Measurements from ENCODE around the gene ZFAND2A.
"Not testable (repeated sequence)": the region's sequence is repeated elsewhere in the genome, so short reads cannot be mapped to it uniquely, and the experiment has no call there.

The ZFAND2A gene

DNA sequence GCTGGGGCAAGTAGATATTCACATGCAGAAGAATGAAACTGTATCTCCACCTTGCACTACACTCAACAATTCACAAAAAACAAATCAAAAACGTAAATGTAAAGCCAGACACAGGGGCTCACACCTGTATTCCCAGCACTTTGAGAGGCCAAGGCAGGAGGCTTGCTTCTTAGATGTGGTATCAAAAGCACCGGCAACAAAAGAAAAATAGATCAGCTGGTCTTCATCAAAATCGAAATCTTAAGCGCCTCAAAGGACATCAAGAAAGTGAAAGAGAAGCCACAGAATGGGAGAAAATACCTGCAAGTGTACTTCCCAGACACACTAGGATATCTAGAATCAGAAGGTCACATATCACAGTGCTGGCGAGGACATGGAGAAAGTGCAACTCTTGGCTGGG lies 40.8 kb downstream of the ZFAND2A start:
- no peak for DNase-seq
- no peaks in the 10 kb centered on the region for H3K27me3 Mint-ChIP-seq
- no peak overlapping the region for H3K27ac Mint-ChIP-seq
- no peak overlapping the region for H3K4me3 Mint-ChIP-seq
- H3K9me3 Mint-ChIP-seq: peaks cover 4% of the 10 kb centered on the region
- CTCF ChIA-PET: interaction anchor here (1.8 kb wide), 1 partner anchor 57 kb away, joined by 6 read pairs; no protein-coding TSS in a partner anchor
- peaks cover 14% of the 10 kb centered on the region for H3K4me1 Mint-ChIP-seq
- no peaks in the 10 kb centered on the region for H3K36me3 Mint-ChIP-seq

DNA sequence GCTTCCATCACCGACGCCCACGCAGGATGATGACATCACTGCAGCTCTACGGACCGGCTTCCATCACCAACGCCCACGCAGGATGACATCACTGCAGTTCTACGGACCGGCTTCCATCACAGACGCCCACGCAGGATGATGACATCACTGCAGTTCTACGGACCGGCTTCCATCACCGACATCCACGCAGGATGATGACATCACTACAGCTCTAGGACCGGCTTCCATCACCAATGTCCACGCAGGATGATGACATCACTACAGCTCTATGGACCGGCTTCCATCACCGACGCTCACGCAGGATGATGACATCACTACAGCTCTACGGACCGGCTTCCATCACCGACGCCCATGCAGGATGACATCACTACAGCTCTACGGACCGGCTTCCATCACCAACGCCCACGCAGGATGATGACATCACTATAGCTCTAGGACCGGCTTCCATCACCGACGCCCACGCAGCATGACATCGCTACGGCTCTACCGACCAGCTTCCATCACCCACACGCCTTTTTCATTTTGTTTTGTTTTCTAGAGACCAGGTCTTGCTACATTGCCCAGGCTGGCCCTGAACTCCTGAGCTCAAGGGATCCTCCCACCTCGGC lies 42.6 kb downstream of the ZFAND2A start:
- no peak for DNase-seq
- no peak overlapping the region for H3K4me3 Mint-ChIP-seq
- peaks cover 14% of the 10 kb centered on the region for H3K4me1 Mint-ChIP-seq
- no peaks in the 10 kb centered on the region for H3K27me3 Mint-ChIP-seq
- H3K36me3 Mint-ChIP-seq: no peaks in the 10 kb centered on the region
- H3K9me3 Mint-ChIP-seq: peaks cover 4% of the 10 kb centered on the region
- CTCF ChIA-PET: no interaction called here
- no peak overlapping the region for H3K27ac Mint-ChIP-seq

DNA sequence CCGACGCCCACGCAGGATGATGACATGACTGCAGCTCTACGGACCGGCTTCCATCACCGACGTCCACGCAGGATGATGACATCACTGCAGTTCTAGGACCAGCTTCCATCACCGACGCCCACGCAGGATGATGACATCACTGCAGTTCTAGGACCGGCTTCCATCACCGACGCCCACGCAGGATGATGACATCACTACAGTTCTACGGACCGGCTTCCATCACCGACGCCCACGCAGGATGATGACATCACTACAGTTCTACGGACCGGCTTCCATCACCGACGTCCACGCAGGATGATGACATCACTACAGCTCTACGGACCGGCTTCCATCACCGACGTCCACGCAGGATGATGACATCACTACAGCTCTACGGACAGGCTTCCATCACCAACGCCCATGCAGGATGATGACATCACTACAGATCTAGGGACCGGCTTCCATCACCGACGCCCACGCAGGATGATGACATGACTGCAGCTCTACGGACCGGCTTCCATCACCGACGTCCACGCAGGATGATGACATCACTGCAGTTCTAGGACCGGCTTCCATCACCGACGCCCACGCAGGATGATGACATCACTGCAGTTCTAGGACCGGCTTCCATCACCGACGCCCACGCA lies 43.5 kb downstream of the ZFAND2A start:
- not testable (repeated sequence) for H3K27me3 Mint-ChIP-seq
- H3K4me1 Mint-ChIP-seq: peaks cover 14% of the 10 kb centered on the region

DNA sequence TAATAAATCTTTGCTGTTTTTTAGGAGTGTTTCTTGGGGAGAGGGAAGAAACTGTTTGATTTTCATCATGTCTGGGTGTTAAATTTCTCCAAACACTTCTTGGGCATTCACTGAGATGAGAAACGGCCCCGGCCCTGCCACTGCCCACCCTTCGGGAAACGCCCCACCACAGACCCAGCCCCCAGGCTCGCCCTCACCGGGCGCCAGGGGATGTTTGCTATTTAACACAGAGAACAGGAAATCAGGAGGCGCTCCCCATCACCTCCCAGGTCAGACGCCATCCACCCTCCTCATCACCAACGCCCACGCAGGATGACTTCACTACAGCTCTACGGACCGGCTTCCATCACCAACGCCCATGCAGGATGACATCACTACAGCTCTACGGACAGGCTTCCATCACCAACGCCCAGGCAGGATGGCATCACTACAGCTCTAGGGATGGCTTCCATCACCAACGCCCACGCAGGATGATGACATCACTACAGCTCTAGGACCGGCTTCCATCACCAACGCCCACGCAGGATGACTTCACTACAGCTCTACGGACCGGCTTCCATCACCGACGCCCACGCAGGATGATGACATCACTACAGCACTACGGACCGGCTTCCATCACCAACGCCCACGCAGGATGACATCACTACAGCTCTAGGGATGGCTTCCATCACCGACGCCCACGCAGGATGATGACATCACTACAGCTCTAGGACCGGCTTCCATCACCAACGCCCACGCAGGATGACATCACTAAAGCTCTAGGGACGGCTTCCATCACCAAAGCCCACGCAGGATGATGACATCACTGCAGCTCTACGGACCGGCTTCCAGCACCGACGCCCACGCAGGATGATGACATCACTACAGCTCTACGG lies 44.6 kb downstream of the ZFAND2A start:
- H3K9me3 Mint-ChIP-seq, DNase-seq, H3K36me3 Mint-ChIP-seq, H3K27me3 Mint-ChIP-seq, H3K4me3 Mint-ChIP-seq, H3K27ac Mint-ChIP-seq: not testable (repeated sequence)
- CTCF ChIA-PET: interaction anchor here (1.2 kb wide), 2 partner anchors 28 to 122 kb away, joined by 3 to 4 read pairs; no protein-coding TSS in a partner anchor
- H3K4me1 Mint-ChIP-seq: peaks cover 14% of the 10 kb centered on the region

More for the DNA sequence above, 43.5 kb downstream of the ZFAND2A start:
- H3K27ac Mint-ChIP-seq, CTCF ChIA-PET, H3K9me3 Mint-ChIP-seq, H3K4me3 Mint-ChIP-seq, H3K36me3 Mint-ChIP-seq, DNase-seq: not testable (repeated sequence)

DNA sequence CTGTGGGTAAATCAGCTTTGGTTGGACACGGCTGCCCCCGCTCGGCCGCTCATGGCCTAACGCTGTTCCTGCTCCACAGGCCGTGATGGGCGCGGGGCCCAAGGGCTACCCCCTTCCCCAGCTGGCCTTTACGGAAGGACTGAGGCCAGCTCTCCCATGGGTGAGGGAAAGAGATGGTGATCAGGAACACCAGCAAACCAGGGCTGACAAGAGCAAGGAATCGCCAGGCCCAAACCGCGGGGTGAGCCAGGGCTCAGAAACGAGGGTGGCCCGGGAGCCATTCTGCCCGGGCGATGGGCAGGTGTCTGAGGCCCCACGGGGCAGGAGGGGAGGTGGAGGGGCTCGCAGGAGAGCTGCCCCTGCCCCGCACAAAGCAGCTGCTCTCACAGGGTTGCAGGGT lies 45.5 kb downstream of the ZFAND2A start:
- Mint-ChIP-seq H3K9me3 (peaks cover 4% of the 10 kb centered on the region), H3K36me3 (no peaks in the 10 kb centered on the region), H3K27ac (no peak overlapping the region), H3K4me1 (peaks cover 13% of the 10 kb centered on the region), H3K4me3 (no peak overlapping the region), H3K27me3 (no peaks in the 10 kb centered on the region)
- DNase-seq: no peak
- CTCF ChIA-PET: interaction anchor here (1.2 kb wide), 1 partner anchor 28 kb away, joined by 3 read pairs; no protein-coding TSS in a partner anchor

DNA sequence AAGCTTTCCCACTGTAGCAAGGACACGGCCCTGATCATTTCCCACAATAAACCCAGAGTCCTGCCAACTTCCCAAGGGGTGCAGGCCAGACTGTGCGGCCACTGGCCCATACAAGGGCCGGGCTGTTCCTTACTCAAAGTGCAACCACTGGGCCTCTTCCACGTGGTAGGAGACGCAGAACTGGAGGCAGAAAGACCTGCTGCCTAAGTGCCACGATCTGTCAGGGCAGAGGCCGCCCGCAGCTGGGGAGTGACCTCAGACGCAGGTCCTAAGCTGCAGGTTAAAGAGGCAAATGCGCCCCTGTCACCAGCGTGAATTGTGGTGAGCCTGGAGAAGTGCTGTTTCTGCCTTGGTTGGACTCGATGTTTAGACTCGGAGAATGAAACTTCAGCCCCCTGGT lies 45.9 kb downstream of the ZFAND2A start:
- no peak for DNase-seq
- CTCF ChIA-PET: interaction anchor here (1.2 kb wide), 1 partner anchor 29 kb away, joined by 3 read pairs; no protein-coding TSS in a partner anchor
- Mint-ChIP-seq H3K27ac (no peak overlapping the region), H3K4me1 (peaks cover 9% of the 10 kb centered on the region), H3K36me3 (no peaks in the 10 kb centered on the region), H3K9me3 (peaks cover 4% of the 10 kb centered on the region), H3K27me3 (no peaks in the 10 kb centered on the region), H3K4me3 (no peak overlapping the region)

DNA sequence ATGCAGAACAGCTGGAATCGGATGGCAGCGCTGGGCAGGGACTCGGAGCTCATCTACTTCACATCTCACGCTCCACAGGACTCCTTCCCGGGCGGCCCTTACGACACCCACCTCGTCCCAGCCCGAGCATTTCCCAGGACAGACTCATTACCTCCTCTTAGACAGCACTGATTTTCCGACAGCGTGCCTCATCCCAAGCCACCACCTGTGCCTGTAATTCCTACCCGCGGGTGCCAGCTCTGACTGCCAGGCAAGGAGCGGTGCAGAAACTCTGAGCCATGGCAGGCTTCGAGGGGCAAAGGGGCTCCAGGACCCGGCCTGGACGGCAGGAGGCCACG lies 46.5 kb downstream of the ZFAND2A start:
- peaks cover 4% of the 10 kb centered on the region for H3K9me3 Mint-ChIP-seq
- no peak for DNase-seq
- no peak overlapping the region for H3K4me3 Mint-ChIP-seq
- no peaks in the 10 kb centered on the region for H3K36me3 Mint-ChIP-seq
- H3K27ac Mint-ChIP-seq: no peak overlapping the region
- no peaks in the 10 kb centered on the region for H3K27me3 Mint-ChIP-seq
- CTCF ChIA-PET: no interaction called here
- H3K4me1 Mint-ChIP-seq: peaks cover 5% of the 10 kb centered on the region

DNA sequence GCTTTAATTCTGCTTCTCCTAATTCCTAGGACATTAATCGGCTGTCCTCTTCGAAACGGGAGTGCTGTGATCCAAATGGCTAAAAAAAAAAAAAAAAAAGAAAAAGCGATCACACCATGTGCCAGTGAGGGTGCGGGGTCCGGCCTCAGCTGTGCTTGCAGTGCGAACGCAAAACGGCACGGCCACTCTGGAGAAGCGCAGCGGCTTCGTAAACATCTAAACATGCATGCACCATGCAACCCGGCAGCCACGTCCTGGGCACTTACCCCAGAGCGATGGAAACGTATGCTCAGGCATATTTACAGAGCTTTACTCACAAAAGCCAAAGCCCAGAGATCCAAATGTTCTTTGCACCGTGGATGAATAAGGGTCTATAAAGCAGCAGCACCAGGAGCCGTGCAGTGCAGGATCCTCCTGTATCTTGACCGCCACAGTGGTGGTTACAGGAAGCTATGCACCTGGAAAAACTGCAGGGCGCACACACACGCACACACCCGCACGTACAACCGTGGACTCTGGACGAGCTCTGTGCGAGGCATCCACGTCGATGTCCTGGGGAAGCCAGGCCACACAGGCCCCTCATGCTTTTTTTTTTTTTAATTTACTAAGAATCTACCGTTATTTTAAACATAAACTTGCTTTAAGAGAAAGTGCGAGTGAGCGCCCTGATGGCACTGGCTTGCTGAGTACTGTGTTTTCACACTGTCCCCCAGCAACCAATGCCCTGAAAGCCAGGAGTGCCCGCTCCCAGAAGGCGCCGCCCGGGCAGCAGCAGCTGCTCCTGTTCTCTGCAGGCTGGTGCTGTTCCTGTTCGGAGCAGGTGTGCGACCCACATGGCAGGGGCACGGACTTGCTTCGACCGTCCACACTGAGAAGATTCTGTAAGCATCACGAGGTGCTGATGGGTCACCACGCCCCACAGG lies 47.1 kb downstream of the ZFAND2A start:
- H3K9me3 Mint-ChIP-seq: peaks cover 4% of the 10 kb centered on the region
- no peak for DNase-seq
- CTCF ChIA-PET: interaction anchor here (0.7 to 1.1 kb wide), 2 partner anchors 25 to 119 kb away, joined by 3 read pairs; a partner anchor contains a TSS
- no peaks in the 10 kb centered on the region for H3K4me1 Mint-ChIP-seq
- no peak overlapping the region for H3K27ac Mint-ChIP-seq
- no peaks in the 10 kb centered on the region for H3K27me3 Mint-ChIP-seq
- no peaks in the 10 kb centered on the region for H3K36me3 Mint-ChIP-seq
- H3K4me3 Mint-ChIP-seq: no peak overlapping the region

DNA sequence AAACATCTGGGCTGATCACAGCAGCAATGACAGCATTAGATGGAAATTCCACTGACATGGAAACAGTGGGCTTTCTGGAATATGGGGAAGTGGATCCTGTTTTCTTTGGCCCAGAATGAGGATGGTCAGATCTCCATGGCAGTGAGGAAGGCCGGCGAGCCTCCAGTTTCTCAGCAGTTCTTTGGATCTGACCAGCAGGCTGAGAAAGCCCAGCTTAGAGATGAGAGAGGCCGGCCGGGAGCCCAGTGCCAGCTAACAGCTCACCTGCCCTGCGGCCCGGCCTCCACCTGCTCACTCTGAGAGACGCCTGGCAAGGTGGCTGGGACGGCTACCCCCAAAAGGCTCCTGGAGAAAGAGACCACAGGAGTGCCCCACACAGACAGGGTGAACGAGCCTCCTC lies 47.9 kb downstream of the ZFAND2A start:
- H3K27me3 Mint-ChIP-seq: no peaks in the 10 kb centered on the region
- no peak for DNase-seq
- CTCF ChIA-PET: interaction anchor here (0.7 to 1.1 kb wide), 2 partner anchors 25 to 119 kb away, joined by 3 read pairs; a partner anchor contains a TSS
- H3K36me3 Mint-ChIP-seq: no peaks in the 10 kb centered on the region
- no peak overlapping the region for H3K27ac Mint-ChIP-seq
- no peaks in the 10 kb centered on the region for H3K4me1 Mint-ChIP-seq
- H3K9me3 Mint-ChIP-seq: peaks cover 4% of the 10 kb centered on the region
- H3K4me3 Mint-ChIP-seq: no peak overlapping the region

DNA sequence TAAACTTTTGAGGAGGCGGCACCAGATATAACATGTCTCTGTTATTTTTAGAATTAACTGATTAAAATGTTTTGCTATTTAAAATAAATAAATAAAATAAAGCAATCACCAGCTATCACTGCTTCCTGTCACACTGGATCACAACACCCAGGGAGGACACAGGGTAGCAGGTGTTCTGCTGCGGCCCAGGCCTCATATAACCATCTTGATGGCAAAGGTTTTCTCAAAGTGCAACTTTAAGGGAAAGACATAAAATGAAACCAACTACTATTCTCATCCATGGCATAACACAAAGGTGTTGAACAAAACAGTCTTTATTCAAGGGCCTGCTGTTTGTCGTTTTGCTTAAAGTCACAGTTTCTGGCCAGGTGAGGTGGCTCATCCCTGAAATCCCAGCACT lies 48.8 kb downstream of the ZFAND2A start:
- CTCF ChIA-PET: no interaction called here
- no peak for DNase-seq
- Mint-ChIP-seq H3K27ac (no peak overlapping the region), H3K27me3 (no peaks in the 10 kb centered on the region), H3K4me1 (no peaks in the 10 kb centered on the region), H3K9me3 (peaks cover 4% of the 10 kb centered on the region), H3K4me3 (no peak overlapping the region), H3K36me3 (no peaks in the 10 kb centered on the region)

DNA sequence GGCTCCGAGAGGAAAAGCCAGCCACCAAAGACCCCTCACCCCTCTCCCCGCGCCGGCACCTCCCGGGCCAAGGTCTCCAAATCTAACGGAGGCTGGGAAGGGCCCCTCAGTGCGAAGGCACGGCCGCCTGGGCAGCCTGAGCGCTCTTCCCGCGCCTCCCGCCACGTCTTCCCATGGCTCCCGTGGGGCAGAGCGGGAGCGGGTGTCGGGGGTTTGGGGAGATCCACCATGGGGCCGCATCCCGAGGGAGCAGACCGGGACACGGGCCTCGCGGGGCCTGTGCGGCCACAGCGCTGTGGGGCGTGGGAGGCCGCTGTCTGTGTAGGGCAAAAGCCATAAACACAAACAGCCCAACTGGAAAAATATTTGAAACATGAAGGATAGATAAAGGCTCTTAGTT lies 49.6 kb downstream of the ZFAND2A start:
- Mint-ChIP-seq H3K4me1 (peaks cover 2% of the 10 kb centered on the region), H3K4me3 (no peak overlapping the region), H3K36me3 (no peaks in the 10 kb centered on the region), H3K27ac (no peak overlapping the region), H3K9me3 (peaks cover 1% of the 10 kb centered on the region), H3K27me3 (no peaks in the 10 kb centered on the region)
- CTCF ChIA-PET: interaction anchor here (1.3 kb wide), 1 partner anchor 117 kb away, joined by 4 read pairs; no protein-coding TSS in a partner anchor
- no peak for DNase-seq

DNA sequence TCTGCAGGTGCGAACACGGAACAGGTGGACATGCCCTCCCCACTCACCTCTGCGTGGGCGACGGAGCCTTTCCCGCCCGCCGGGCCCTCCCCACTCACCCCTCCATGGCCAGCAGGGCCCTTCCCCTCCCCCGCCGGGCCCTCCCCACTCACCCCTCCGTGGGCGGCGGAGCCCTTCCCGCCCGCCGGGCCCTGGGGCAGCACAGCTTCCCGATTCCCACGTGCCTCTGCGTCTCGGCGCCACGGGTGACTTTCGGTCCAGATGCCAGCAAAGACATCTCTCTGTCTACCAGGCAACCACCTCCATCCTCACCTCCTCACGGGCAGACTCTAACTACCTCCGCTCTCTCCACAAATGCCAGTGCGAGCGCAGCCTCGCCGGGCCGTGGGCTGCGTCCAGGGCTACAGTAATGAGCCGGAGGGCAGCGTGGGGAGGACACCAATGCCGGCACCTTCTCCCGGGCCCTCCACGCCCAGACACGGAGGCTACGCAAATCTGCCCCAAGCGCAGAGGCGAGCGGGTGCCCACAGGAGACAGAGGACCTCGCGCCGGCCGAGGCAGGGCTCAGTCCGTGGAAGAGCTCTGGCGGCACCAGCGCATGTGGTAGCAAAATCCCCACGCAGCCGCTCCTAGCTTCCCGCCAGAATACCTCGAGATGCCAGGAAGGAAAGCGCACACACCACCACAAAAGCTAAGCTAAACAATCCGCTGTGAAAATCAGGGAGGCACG lies 50.2 kb downstream of the ZFAND2A start:
- Mint-ChIP-seq H3K36me3 (no peaks in the 10 kb centered on the region), H3K27ac (no peak overlapping the region), H3K4me1 (peaks cover 8% of the 10 kb centered on the region), H3K4me3 (no peak overlapping the region), H3K9me3 (no peaks in the 10 kb centered on the region), H3K27me3 (no peaks in the 10 kb centered on the region)
- CTCF ChIA-PET: interaction anchor here (1.3 kb wide), 1 partner anchor 117 kb away, joined by 4 read pairs; no protein-coding TSS in a partner anchor
- DNase-seq: no peak

DNA sequence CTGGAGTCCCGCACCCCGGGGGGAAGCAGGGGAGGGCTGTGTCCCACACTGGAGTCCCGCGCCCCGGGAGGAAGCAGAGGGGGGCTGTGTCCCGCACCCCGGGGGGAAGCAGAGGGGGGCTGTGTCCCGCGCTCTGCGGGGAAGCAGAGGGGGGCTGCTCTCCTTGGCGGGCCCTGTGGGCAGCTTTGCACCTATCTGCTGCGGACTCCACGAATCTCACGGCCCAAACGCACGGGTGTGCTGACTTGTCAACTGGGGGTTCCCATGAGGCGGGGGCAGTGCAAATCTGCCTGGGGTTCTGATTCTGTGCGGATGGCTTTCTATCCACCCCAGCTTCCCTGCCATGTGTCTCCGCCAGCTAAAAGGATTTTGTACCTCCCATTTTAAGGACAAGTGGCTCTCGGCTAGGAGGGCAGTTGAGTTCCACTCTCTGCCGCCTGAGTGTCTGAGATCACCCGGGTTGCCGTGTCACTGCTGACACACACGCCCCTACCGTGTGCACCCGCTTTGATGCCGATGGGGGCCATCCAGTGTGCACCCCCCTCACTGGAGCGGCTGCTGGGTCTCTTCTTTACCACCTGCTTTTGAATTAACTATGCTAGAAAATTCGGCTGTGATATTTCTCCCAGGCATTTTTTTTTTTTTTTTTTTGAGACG lies 51.6 kb downstream of the ZFAND2A start:
- no peaks in the 10 kb centered on the region for H3K36me3 Mint-ChIP-seq
- H3K27ac Mint-ChIP-seq: no peak overlapping the region
- H3K4me3 Mint-ChIP-seq: no peak overlapping the region
- CTCF ChIA-PET: no interaction called here
- H3K4me1 Mint-ChIP-seq: peaks cover 17% of the 10 kb centered on the region
- H3K27me3 Mint-ChIP-seq: no peaks in the 10 kb centered on the region
- no peak for DNase-seq
- H3K9me3 Mint-ChIP-seq: no peaks in the 10 kb centered on the region
